ENCODE data around the gene CLIC4. TPM values are rescaled to one million over a fixed set of nuclear protein-coding genes. Genes with fewer than 3 reads are reported as not detected.

CLIC4 gene
- total and polyA plus RNA-seq, 9 of the 15 experiments (the other 6 are each of a cell fraction or from before 2014, with no cell fraction given) = 16.0 to 67.5 (median 38.4) TPM

DNA sequence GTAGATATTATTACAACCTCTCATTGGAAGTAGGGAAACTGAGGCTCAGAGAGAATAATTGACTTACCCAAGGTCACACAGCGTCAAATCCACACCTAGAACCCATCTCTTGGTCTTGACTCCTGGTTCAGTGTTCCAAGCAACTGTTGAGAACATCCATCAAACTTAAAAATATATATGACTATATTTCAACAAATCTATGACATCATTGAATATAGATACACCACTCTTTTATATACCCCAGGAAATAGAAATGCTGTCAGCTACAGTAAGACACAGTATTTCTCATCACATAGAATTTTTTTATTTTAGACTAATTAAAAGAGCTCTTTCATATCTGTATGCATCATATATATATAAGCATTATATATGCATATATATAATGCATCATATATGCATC is 127.9 kb downstream of the CLIC4 start:
- DNase-seq (ENCODE audit: extremely low read depth in 1 of 4, low spot score in 3 of 4) (no peak), FAIRE-seq (no peak), ATAC-seq (no peak)
- intact Hi-C loops (cut with micrococcal nuclease) (no loop called here), in situ Hi-C loops (cut with MboI) (no loop called here)
- WGBS (ENCODE audit: insufficient coverage, low coverage, missing lambda C conversion rate) = 0% methylated on average over 1 of the region's 1 CpG
- Histone ChIP-seq H3K36me3 (ENCODE audit: control insufficient read depth, insufficient read depth, low read length) (no peaks in the 10 kb centered on the region), H3K4me2 (ENCODE audit: insufficient read depth, low read length) (no peak overlapping the region), H3K9me3 (replicated peaks; ENCODE audit: control insufficient read depth, insufficient read depth, low read depth, low read length) (no peaks in the 10 kb centered on the region), H2AFZ (ENCODE audit: low read depth, low read length) (no peak overlapping the region), H3K27ac (ENCODE audit: extremely low read depth, low read depth, low read length) (no peak overlapping the region), H3K9ac (ENCODE audit: insufficient read depth in 1 of 2, low read depth in 2 of 2, low read length in 2 of 2) (no peak overlapping the region), H3K4me1 (replicated peaks in 1 of 2; ENCODE audit: control insufficient read depth in 2 of 2, insufficient read depth in 2 of 2, low read length in 2 of 2) (peaks cover 0 to 3% of the 10 kb centered on the region in 2 experiments; a peak in 2 of 5 replicates), H3K4me3 (no peak overlapping the region), H4K20me1 (replicated peaks; ENCODE audit: control insufficient read depth, insufficient read depth, low read length) (0 out of 2 replicates have a peak, but pooled peaks cover 6% of the 10 kb centered on the region), H3K27me3 (ENCODE audit: control insufficient read depth in 2 of 2, insufficient read depth in 2 of 2, low read length in 2 of 2) (peaks cover 51 to 59% of the 10 kb centered on the region in 2 experiments), H3K9me1 (ENCODE audit: control insufficient read depth, insufficient read depth, low read length) (no peaks in the 10 kb centered on the region), H3K79me2 (ENCODE audit: control insufficient read depth, insufficient read depth, low read length) (no peaks in the 10 kb centered on the region)
- POLR2A ChIA-PET = no interaction called here
- CTCF ChIA-PET (ENCODE audit: low intra/inter-chr PET ratio) = interaction anchor here (0.7 kb wide), 1 partner anchor 667 kb away, joined by 4 read pairs; no protein-coding TSS in a partner anchor
- TF ChIP-seq E2F3 (CRISPR knock-in tag; IDR thresholded peaks at IDR 0.05) = no peak
- peak; percentile 33; the same call in 1 of the 2 replicates for TF ChIP-seq ATF7 (IDR thresholded peaks at IDR 0.05)
- no peak for TF ChIP-seq ZNF324 (CRISPR knock-in tag; IDR thresholded peaks at IDR 0.05)
- no peak for TF ChIP-seq ZNF263 (CRISPR knock-in tag; IDR thresholded peaks at IDR 0.05; ENCODE audit: borderline replicate concordance)
- peak; percentile 21; the same call in 1 of the 2 replicates for TF ChIP-seq ATF3 (IDR thresholded peaks at IDR 0.05)
- no peak for TF ChIP-seq ATF3 (CRISPR knock-in tag; conservative IDR thresholded peaks at IDR 0.05)
- TF ChIP-seq, protein P1, sequence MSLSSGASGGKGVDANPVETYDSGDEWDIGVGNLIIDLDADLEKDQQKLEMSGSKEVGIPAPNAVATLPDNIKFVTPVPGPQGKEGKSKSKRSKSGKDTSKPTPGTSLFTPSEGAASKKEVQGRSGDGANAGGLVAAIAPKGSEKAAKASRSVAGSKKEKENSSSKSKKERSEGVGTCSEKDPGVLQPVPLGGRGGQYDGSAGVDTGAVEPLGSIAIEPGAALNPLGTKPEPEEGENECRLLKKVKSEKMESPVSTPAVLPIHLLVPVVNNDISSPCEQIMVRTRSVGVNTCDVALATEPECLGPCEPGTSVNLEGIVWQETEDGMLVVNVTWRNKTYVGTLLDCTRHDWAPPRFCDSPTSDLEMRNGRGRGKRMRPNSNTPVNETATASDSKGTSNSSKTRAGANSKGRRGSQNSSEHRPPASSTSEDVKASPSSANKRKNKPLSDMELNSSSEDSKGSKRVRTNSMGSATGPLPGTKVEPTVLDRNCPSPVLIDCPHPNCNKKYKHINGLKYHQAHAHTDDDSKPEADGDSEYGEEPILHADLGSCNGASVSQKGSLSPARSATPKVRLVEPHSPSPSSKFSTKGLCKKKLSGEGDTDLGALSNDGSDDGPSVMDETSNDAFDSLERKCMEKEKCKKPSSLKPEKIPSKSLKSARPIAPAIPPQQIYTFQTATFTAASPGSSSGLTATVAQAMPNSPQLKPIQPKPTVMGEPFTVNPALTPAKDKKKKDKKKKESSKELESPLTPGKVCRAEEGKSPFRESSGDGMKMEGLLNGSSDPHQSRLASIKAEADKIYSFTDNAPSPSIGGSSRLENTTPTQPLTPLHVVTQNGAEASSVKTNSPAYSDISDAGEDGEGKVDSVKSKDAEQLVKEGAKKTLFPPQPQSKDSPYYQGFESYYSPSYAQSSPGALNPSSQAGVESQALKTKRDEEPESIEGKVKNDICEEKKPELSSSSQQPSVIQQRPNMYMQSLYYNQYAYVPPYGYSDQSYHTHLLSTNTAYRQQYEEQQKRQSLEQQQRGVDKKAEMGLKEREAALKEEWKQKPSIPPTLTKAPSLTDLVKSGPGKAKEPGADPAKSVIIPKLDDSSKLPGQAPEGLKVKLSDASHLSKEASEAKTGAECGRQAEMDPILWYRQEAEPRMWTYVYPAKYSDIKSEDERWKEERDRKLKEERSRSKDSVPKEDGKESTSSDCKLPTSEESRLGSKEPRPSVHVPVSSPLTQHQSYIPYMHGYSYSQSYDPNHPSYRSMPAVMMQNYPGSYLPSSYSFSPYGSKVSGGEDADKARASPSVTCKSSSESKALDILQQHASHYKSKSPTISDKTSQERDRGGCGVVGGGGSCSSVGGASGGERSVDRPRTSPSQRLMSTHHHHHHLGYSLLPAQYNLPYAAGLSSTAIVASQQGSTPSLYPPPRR (CRISPR knock-in tag; IDR thresholded peaks at IDR 0.05; ENCODE audit: borderline replicate concordance) = no peak
- TF ChIP-seq RNF219 (CRISPR knock-in tag; IDR thresholded peaks at IDR 0.05) = no peak
- TF ChIP-seq, protein P2, sequence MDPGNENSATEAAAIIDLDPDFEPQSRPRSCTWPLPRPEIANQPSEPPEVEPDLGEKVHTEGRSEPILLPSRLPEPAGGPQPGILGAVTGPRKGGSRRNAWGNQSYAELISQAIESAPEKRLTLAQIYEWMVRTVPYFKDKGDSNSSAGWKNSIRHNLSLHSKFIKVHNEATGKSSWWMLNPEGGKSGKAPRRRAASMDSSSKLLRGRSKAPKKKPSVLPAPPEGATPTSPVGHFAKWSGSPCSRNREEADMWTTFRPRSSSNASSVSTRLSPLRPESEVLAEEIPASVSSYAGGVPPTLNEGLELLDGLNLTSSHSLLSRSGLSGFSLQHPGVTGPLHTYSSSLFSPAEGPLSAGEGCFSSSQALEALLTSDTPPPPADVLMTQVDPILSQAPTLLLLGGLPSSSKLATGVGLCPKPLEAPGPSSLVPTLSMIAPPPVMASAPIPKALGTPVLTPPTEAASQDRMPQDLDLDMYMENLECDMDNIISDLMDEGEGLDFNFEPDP (CRISPR knock-in tag; IDR thresholded peaks at IDR 0.05) = no peak
- TF ChIP-seq ZFP36 (IDR thresholded peaks at IDR 0.05; ENCODE audit: low read depth, low read length, partially characterized antibody) = no peak
- TF ChIP-seq MYNN (IDR thresholded peaks at IDR 0.05) = no peak
- TF ChIP-seq MYNN (CRISPR knock-in tag; IDR thresholded peaks at IDR 0.05) = no peak
- TF ChIP-seq CREB1 (IDR thresholded peaks at IDR 0.05) = no peak
- TF ChIP-seq CREB1 (CRISPR knock-in tag; IDR thresholded peaks at IDR 0.05) = no peak
- BruUV-seq (replicated peaks) = no TSS peak

All from K562 (cell line).